H1 (cell line): Measurements from ENCODE around the gene FAM120A. TPM values are rescaled to one million over a fixed set of nuclear protein-coding genes. Genes with fewer than 3 reads are reported as not detected.

Source experiments
- CHD7 ChIP-seq: fragments of 300-600 bp; sonication (generic); IDR thresholded peaks from 2 replicates; pipeline ENCODE4 v1.7.1; 2012; ENCODE audit warnings: low read length, moderate library complexity, mild to moderate bottlenecking, inconsistent platforms; ENCODE audit not compliant: insufficient replicate concordance
- FOSL1 ChIP-seq: IDR thresholded peaks from 2 replicates; pipeline ENCODE4 v1.6.1; 2011; ENCODE audit warnings: mild to moderate bottlenecking, low read depth, low read length, moderate library complexity; ENCODE audit not compliant: insufficient read depth
- HDAC2 ChIP-seq, 2 experiments: fragments of 300-600 bp in 1 of 2; sonication (generic) in 1 of 2; IDR thresholded peaks; 2 replicates each; pipeline ENCODE4 v1.6.1; 2011 to 2012; ENCODE audit warnings: low read depth in 2 of 2, low read length in 2 of 2, mild to moderate bottlenecking in 2 of 2, moderate library complexity in 2 of 2, borderline replicate concordance in 1 of 2, inconsistent platforms in 1 of 2
- RAD21 ChIP-seq, 2 experiments: IDR thresholded peaks in 1 of 2; conservative IDR thresholded peaks in 1 of 2; 2 replicates each; pipeline ENCODE4 v1.6.1; 2011; ENCODE audit warnings: low read depth in 2 of 2, low read length in 2 of 2, improper control_type of control experiment in 1 of 2, inconsistent platforms in 1 of 2, mild to moderate bottlenecking in 1 of 2, moderate library complexity in 1 of 2
- SP2 ChIP-seq: IDR thresholded peaks from 2 replicates; pipeline ENCODE4 v1.6.1; 2012; ENCODE audit warnings: mild to moderate bottlenecking, low read length, inconsistent platforms
- TEAD4 ChIP-seq: IDR thresholded peaks from 2 replicates; pipeline ENCODE4 v1.6.1; 2012; ENCODE audit warnings: low read depth, low read length, inconsistent platforms, mixed read lengths
- polyA plus RNA-seq, 7 experiments: library from polyadenylated mRNA; depleted of rRNA in 3 of 7; stranded (reverse) in 5 of 7; unstranded in 2 of 7; fragments of >200 nt in 5 of 7; fragments of 200-250 nt in 2 of 7; gene quantifications; 1 replicate in 5 of 7; 2 replicates in 1 of 7; 4 replicates in 1 of 7; pipeline versions ENCODE4 v1.2.1 to v1.2.3, GENCODE V29; 2011 to 2013; ENCODE audit warnings: missing spikeins in 2 of 7, mixed read lengths in 2 of 7
- total RNA-seq: library from RNA; stranded (reverse); fragmentation: NEBNext Ultra II Directional; extraction: Animal tissue kit (Norgen Biotek cat#: 25700); gene quantifications from 2 replicates; pipeline ENCODE4 v1.2.1, GENCODE V29; 2021

FAM120A gene
- total and polyA plus RNA-seq, 2 of the 8 experiments (the other 6 are each of a cell fraction or from before 2014, with no cell fraction given), result 24.9 to 54.7 TPM

GRCh38 chr9:93590609-93591234 is 139.2 kb downstream of the FAM120A start (continued):
- TF ChIP-seq CHD7, result no peak
- TF ChIP-seq HDAC2 (IDR thresholded peaks at IDR 0.05; ENCODE audit: borderline replicate concordance in 1 of 2, low read depth in 2 of 2, low read length in 2 of 2), result no peak
- TF ChIP-seq SP2, result no peak
- no peak for TF ChIP-seq FOSL1
- no peak for TF ChIP-seq RAD21 (IDR thresholded peaks at IDR 0.05 in 1 of 2, conservative IDR thresholded peaks at IDR 0.05 in 1 of 2; ENCODE audit: low read depth in 2 of 2, low read length in 2 of 2)
- no peak for TF ChIP-seq TEAD4
